Measurements from ENCODE around the gene KMT5C.

The KMT5C gene

GRCh38 chr19:55372316-55373081 lies 32.8 kb downstream of the KMT5C start:
- no peak for DNase-seq (ENCODE audit: low spot score)
- no peak for TF ChIP-seq CTCF (IDR thresholded peaks at IDR 0.05; ENCODE audit: extremely low read depth, insufficient read depth, missing control alignments)
- in situ Hi-C loops (cut with MboI; ENCODE audit: low pct_unique_long_range_greater_than_20kb, low sequenced_read_pairs, unreplicated experiment): no loop called here

- TF ChIP-seq CTCF (IDR thresholded peaks at IDR 0.05; ENCODE audit: extremely low read depth, insufficient read depth, missing control alignments): no peak
- in situ Hi-C loops (cut with MboI; ENCODE audit: low pct_unique_long_range_greater_than_20kb, low sequenced_read_pairs, unreplicated experiment): no loop called here
- no peak for DNase-seq (ENCODE audit: low spot score)
These were observed 33.8 kb downstream of the KMT5C start for GRCh38 chr19:55373306-55373992.

GRCh38 chr19:55373993-55374757 lies 34.5 kb downstream of the KMT5C start:
- no peak for TF ChIP-seq CTCF (IDR thresholded peaks at IDR 0.05; ENCODE audit: extremely low read depth, insufficient read depth, missing control alignments)
- DNase-seq (ENCODE audit: low spot score): no peak
- in situ Hi-C loops (cut with MboI; ENCODE audit: low pct_unique_long_range_greater_than_20kb, low sequenced_read_pairs, unreplicated experiment): no loop called here

- DNase-seq (ENCODE audit: low spot score): no peak
- no peak for TF ChIP-seq CTCF (IDR thresholded peaks at IDR 0.05; ENCODE audit: extremely low read depth, insufficient read depth, missing control alignments)
- in situ Hi-C loops (cut with MboI; ENCODE audit: low pct_unique_long_range_greater_than_20kb, low sequenced_read_pairs, unreplicated experiment): no loop called here
These were observed 36.7 kb downstream of the KMT5C start, which contains the start of gene TMEM190 for GRCh38 chr19:55376241-55376933. TSS of gene TMEM190 (plus strand) at chr19:55376826. CDS start at chr19:55376854, 28 bp downstream.

GRCh38 chr19:55377356-55378131 lies 37.9 kb downstream of the KMT5C start:
- DNase-seq (ENCODE audit: low spot score): no peak
- no peak for TF ChIP-seq CTCF (IDR thresholded peaks at IDR 0.05; ENCODE audit: extremely low read depth, insufficient read depth, missing control alignments)
- in situ Hi-C loops (cut with MboI; ENCODE audit: low pct_unique_long_range_greater_than_20kb, low sequenced_read_pairs, unreplicated experiment): no loop called here

All from GM13977 (cell line).